ENCODE data around the gene TYSND1.

GRCh38 chr10:70117646-70118045, 28.9 kb downstream of the TYSND1 start:
- no peak for TF ChIP-seq CTCF (IDR thresholded peaks at IDR 0.05; ENCODE audit: low read depth, low read length)
- TF ChIP-seq, protein P1, sequence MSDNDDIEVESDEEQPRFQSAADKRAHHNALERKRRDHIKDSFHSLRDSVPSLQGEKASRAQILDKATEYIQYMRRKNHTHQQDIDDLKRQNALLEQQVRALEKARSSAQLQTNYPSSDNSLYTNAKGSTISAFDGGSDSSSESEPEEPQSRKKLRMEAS (IDR thresholded peaks at IDR 0.05; ENCODE audit: low read depth, low read length) = no peak
- TF ChIP-seq POLR2A (IDR thresholded peaks at IDR 0.05; ENCODE audit: extremely low read depth, insufficient read length) = no peak
- TF ChIP-seq MYC (IDR thresholded peaks at IDR 0.05; ENCODE audit: low read depth, low read length) = no peak
